Activated CD8-positive, alpha-beta memory T cell treated with anti-CD3 and anti-CD28 coated beads for 48 hours (primary cell): ENCODE results near the gene C9orf152.
"Not testable (repeated sequence)": the region's sequence is repeated elsewhere in the genome, so short reads cannot be mapped to it uniquely, and the experiment has no call there.

Source experiments
- DNase-seq, 3 experiments: peaks; one replicate each; pipeline ENCODE4 v3.0.0-alpha.2; 2020; ENCODE audit warnings: low read depth in 2 of 3, low spot score in 2 of 3

Gene C9orf152

DNA sequence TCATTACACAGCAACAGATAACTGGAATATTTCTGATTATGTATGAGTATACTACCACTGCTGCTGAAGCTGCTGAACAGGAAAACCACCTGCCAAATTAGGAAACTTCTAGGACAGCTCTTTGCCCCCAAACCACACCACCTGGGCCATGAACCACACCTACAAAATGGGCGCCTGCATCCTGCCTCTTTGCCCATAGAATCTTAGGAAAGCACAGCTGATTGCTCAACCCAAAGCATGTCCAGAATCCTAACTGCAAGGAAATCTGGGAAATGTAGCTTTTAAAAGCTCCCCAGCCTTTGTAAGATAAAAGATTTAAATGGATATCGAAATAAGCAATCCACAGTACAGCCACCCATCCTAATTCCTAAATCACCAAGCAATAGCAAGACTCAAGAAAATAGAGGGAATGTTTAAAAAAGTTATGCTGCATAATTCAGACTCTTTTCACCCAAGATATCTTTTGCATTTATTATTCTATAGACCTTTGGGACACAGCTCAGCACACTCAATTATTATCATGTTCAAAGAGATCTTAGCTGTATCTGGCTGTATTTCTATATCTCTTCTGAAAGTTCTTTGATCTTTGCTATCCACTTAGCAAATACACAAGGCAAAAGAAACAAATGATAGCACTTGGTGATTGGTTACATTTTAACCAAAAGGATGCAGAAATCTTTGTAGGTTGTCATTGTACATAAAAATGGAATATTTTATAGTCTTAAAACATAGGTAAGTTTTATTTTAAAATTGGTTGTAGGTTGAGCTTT lies 6.8 kb upstream of the C9orf152 start:
- DNase-seq, result no peak

DNA sequence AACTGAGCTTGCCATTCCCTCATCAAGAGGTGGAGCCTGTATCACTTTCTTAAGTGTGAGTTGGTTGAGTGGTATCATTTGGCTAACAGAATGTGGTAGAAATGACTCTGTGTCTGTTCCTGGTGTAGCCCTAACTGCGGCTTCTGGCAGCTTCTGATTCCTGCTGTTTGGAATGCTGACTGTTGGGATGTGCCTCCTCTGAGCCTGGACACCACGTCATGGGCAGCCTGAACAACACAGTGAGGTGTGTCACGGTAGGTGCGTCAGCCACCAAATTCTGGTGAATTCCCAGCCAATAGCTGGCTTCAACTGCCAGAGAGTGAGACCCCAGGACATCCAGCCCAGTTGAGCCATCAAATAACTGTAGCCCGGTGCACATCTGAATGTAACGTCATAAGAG lies 6.1 kb upstream of the C9orf152 start:
- no peak for DNase-seq

DNA sequence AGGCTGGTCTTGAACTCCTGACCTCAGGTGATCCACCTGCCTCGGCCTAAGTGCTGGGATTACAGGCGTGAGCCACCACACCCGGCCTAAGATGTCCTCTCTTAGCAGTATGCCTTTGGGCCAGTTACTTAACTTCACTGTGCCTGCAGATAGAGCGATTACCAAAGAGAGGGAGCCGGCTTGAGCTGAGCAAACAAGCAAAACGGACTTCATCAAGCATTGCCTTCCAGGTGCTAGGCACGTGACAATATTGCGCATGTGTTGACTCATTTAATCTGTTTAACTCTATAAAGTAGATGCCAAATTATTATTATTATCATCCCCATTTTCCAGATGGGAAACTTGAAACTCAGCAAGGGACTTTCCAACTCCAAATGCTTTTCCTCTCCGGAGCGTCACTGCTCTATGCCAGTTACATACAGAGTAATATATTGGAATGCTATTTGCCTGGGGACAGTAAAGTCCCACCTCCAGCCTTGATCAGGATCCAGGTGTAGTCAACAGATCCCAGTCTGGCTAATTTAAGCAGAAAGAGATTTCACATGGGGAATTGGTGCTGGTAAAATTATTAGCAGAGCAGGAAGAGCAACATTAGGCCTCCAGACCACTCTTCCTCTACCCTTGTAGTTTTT lies 5.6 kb upstream of the C9orf152 start:
- DNase-seq, result no peak

DNA sequence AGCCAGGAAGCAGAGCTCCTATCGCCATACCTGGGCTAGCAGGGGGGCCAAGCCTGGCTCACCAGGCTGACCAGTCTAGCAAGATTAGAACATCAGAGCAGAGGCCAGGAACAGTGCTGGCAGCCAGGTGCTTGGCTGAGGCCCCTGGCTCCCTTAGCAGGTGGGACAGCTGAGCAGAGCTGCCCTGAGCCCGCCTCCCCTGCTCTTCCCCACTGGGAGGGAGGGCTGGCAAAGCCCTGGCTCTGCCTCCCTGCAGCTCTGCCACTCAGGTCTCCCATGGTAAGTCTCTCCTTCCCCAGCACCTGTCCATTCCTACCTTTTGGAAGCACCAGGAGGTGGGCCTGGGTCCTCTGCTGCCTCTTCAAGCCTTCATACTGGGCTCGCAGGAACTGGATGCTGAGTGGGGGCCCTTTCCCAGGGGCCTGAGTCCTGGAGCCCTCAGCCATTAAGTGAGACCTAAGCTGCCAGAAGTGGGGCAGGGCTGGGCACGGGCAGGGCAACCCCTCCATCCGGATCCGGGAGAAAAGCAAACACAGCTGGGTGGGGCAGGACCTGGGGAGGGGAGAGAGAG lies 803 bp downstream of the C9orf152 start:
- DNase-seq, result no peak

DNA sequence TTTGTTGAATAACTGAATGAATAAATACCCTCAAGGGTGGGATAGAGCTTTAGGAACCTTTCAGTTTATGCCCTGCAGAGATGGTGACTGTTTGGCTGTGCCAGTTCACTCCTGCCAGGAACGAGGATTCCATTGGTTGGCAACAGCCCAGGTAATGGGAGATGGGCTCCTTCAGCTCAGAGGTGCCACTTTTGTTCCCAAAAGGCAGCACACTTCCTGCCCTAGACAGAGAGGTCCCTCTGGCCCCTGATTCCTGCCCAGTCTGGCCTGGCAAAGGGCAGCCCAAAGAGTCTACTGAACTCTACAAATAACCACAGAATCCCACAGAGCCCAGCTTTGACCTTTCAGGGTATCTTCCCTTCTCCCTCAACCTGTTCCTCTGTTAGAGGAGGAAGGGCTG lies 1.6 kb downstream of the C9orf152 start:
- DNase-seq, result no peak

DNA sequence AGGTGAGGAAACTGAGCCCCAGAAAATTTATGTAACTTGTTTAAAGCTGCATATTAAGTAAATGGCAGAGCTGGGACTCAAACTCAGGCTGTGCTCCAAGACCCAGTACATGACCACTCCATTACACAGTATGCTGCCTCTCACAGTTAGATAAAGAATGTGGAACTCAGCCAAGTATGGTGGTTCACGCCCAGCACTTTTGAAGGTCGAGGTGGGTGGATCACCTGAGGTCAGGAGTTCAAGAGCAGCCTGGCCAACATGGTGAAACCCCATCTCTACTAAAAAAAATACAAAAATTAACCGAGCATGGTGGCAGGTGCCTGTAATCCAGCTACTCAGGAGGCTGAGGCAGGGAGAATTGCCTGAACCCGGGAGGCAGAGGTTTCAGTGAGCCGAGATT lies 2.3 kb downstream of the C9orf152 start:
- not testable (repeated sequence) for DNase-seq

DNA sequence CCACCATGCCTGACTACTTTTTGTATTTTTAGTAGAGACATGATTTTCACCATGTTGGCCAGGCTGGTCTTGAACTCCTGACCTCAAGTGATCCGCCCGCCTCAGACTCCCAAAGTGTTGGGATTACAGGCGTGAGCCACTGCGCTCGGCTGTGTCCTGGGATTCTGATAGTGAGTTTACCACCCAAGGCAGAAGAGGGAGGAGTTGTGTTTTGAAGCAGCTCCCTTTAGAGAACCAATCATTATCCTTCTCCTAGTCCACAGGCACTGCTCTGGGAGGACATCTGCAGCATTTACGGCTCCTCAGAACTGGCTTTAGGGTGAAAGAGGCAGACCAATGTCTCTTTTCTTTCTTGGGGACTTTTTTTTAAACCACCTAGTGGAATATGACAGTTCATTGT lies 5.7 kb downstream of the C9orf152 start:
- no peak for DNase-seq

DNA sequence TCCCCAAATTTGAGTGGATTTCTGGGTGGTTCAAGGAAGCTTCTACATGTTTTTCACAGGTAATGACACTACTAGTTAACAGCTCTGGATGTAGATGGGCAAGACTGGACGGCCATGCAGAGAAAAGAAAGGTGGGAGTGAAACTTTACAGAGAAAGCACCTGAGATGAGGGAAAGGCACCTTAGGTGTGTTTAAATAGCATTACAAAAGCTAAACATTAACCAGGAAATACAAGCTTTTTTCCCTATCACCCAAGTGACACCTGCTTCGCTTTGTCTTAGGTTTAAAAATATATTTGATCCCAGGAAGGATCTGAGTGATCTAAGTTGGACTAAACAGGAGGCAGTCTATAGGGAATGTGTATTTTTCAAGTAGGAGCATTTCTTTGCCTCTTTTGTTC lies 8.3 kb downstream of the C9orf152 start:
- no peak for DNase-seq

DNA sequence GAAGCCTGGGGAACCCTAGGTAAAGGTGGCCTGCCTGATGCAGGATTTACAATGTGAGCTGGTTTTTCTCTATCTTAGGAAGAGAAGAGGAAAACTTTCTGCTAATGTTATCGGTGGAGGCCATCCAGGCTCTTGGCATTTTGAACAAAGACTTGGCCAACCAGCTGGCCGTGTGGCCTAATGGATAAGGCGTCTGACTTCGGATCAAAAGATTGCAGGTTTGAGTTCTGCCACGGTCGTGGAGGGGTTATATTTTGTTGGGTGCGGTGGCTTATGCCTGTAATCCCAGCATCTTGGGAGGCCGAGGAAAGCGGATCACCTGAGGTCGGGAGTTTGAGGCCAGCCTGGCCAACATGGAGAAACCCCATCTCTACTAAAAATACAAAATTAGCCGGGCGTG lies 9.6 kb downstream of the C9orf152 start:
- DNase-seq, result no peak

DNA sequence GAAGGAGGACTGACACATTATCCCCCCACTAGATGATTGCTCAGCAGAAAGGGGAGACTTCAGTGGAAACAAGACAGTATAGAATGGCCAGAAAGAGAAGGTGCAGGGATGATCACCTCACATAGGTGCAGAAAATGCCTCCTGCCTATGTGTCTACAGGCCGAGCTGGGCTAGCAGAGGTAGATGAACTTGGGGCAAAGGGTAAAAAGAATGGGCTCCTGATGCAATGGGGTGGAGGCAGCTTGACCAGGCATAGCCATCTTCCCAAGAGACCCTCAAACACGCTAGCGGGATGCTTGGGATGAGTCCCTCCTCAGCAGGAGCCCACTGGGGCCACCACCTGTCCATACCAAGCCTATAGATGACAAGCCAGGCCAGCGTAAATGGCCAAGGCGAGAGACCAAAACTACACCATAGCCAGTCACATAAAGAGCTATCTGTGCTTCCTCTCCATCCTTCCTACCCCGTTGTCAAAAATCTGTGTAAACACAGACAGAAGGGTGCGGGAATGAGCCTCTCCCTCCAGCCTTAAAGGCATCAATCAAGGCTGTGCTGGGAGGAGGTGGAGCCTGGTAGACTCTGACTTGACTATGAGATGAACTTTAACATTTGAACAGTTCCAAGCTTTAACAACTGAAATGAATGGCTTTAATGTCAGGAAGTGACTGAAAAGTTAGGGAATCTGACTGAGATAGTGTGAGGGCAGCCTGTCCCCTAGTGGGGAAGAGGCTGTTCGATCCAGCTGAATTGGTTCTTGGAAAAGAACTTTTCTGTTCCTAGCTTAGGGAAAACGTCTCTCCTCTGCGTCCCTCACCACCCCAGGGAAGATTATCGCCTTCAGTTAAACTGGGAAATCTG lies 10.4 kb downstream of the C9orf152 start:
- no peak for DNase-seq

DNA sequence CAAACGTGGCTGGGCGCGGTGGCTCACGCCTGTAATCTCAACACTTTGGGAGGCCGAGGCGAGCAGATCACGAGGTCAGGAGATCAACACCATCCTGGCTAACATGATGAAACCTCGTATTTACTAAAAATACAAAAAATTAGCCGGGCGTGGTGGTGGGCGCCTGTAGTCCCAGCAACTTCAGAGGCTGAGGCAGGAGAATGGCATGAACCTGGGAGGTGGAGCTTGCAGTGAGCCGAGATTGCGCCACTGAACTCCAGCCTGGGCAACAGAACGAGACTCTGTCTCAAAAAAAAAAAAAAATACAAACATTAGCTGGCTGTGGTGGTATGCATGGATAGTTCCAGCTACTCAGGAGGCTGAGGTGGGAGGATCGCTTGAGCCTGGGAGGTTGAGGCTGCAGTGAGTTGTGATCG lies 11.9 kb downstream of the C9orf152 start:
- not testable (repeated sequence) for DNase-seq

DNA sequence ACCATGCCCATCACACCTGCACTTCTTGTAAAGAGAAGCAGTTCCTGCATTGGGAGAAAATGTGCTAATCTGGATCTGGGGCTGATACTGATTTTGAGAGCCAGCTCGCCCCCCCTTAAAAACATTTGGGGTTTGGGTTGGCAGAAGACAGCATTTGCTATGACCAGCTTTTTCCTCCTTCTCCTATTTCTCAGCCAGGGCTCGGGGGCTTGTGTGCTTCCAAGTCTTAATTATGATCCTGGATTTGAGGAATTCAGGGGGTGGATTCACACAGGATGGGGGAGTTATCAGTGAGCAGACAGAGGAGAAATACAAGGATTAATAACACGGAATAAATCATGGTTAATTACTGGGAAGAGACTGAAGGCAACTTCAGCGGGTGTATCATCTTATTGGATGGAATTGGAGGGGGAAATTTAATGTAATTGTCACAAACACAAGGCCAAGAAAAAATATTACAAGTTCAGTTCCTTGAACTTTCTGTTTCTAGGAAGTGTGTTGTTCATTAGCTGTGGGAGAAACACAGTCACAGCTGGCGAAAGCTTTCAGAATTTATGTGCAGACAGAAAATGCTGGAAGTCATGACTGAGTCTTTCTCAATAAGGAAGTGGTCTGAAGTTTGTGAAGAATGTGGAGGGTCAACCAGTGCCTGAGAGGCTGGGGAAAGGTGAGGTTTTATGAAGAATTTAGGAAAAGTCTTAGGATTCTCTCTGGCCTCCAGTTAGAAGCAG lies 15.3 kb downstream of the C9orf152 start:
- no peak for DNase-seq

DNA sequence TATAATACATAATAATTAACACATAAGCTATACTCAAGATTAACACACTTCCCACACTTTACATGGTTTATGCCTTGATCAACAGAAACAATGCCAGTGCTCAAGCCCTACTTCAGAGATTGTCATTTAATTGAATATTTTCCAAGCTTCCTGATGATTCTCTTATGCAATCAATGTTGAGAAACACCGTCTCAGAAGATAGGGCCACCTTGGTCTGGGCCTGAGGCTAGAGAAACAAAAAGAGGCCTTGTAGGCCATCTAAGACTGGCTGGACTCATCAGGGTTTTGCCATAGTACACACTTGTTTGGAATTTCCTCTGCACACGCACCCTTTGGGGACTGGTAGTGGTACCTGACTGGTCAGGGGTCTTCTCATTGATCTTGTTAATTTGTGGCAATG lies 16.3 kb downstream of the C9orf152 start:
- DNase-seq, result no peak

DNA sequence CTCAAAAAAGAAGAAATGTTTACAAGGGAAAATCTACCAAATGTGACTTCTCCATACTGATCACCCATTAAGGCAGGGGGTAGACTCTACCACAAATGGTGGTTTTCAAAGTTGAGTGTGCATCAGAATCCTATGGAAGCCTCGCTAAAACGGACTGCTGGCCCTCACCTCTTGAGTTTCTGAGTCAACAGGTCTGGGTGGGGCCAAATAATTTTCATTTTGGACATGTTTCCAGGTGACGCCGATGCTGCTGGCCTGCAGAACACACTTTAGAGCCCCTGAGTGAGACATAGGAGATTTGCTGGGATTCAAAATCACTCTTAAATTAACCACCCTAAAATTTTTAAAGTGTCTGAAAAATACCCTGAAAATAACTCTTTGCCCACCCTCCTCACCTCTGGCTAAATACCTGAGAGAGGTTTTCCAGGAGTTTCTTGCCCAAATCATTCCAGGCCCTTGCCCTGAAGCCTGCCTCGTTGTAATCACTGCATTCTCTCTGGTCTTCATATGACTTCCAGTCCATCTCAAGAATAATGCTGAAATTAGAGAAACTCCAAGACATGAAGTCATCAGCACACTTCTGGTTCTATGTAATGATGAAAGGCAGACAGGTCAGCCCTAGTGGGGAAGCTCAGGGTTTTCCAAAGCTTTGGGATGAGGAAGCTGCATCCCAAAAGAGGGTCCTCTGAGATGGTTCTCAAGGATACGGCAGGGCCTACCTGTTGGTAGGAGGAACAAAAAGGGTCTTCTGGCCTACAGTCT lies 18.2 kb downstream of the C9orf152 start:
- DNase-seq, result no peak

DNA sequence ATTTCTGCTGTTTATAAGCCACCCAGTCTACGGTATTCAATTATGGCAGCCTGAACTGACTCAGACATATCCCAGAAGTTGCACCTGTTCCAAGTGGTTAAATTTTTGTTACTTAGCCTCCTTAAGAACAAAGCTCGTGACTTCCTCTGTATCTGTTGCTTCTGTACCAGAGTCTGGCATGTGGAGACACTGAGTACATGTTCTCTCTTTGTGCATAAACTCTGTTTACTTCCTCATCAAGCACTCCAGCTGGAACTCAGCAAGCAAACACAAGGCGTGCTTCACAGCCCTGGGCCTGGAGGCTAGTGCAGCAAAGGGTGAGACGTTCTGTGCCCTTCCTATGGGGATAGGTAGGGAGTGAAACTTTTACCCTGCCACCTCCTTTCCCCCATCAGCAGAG lies 19.0 kb downstream of the C9orf152 start:
- DNase-seq, result no peak

DNA sequence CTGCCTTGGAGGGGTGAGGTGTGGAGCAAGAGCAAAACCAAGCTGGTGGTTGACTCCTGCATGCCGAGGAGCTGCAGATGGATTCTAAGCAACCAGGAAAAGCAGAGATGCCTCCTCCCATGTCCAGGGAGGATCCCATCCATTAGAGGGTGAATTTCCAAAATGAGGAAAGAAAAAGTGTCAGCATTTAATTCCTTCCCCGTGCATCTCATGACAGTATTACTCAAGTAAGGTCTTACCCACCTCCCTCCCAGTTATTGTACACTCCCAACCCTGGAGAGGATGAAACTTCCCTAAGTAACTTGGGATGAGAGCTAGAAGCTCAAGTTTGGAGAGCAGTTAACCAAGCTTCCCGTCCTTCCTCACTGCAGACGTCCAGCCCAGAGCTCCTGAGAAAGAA lies 19.9 kb downstream of the C9orf152 start:
- no peak for DNase-seq

DNA sequence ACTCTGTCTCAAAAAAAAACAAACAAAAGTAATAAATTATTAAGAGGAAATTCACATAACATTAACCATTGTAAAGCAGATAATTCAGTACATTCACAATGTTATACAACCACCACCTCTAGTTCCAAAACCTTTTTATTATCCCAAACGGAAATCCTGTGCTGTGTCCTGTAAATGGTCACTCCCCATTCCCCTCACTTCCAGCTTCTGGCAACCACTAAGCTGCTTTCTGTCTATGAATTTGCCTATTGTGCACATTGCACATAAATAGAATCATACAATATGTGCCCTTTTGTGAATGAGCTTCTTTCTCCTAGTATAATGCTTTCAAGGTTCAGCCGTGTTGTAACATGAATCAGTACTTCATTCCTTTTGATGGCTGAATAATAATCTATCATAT lies 20.8 kb downstream of the C9orf152 start:
- no peak for DNase-seq

DNA sequence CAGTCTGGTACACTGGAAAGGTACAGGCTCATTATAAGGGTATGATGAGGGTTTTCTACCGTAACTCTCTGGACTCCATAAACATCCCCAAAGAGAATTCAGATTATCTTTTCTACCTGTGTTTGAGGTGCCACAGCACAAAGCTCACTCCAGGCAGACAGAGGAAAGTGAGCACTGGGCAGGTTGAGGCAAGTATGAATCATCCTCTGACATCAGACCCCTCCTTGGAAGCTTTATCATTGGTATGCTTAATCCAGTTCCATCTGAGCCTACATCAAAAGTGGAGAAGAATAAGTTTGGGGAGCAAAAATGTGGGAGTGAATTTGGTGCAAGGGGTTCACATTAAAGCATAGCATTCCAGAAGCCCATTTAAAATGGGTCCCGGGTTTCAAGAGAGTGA lies 21.7 kb downstream of the C9orf152 start:
- no peak for DNase-seq

DNA sequence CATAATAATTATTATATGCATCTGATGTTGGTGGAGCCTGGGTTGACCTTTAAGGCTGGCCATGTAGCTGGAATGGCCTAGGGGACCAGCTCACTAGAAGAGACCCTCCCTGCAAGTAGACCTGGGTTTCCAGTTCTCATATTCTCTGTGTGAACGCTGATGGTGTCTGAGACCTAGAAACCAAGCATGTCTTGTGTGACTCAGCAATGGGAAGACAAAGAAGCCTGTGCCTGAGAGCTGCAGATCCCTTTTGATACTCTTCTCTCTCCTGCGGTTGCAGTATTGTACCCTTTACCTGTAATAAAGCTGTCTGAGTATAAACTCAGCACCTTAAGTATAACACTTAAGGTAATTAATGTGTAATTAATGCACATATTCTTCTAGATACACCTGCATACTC lies 22.2 kb downstream of the C9orf152 start:
- DNase-seq, result no peak
